Osteoblast (primary cell): ENCODE data around the gene TRAPPC4. TPM values are rescaled to one million over a fixed set of nuclear protein-coding genes. Genes with fewer than 3 reads are reported as not detected.

Experiments
- DNase-seq: peaks from one replicate; pipeline ENCODE4 v3.0.0; 2011; ENCODE audit warnings: low spot score, mixed read lengths; ENCODE audit not compliant: insufficient read length; ENCODE audit errors: missing footprints
- H2AFZ ChIP-seq: 2 replicates; pipeline ENCODE4 v1.6.0; 2011; ENCODE audit warnings: mild to moderate bottlenecking, low read length
- H3K27ac ChIP-seq: 2 replicates; pipeline ENCODE4 v1.5.1; 2011; ENCODE audit warnings: mild to moderate bottlenecking, low read depth, low read length, moderate library complexity
- H3K27me3 ChIP-seq: 2 replicates; pipeline ENCODE4 v1.6.0; 2012; ENCODE audit warnings: mild to moderate bottlenecking, control low read depth, inconsistent platforms, low read length, moderate library complexity; ENCODE audit not compliant: insufficient read depth
- H3K36me3 ChIP-seq: 2 replicates; pipeline ENCODE4 v1.5.1; 2011; ENCODE audit warnings: mild to moderate bottlenecking, low read length, control low read depth, moderate library complexity; ENCODE audit not compliant: insufficient read depth
- H3K4me1 ChIP-seq: 2 replicates; pipeline ENCODE4 v1.5.1; 2011; ENCODE audit warnings: mild to moderate bottlenecking, low read length, control low read depth, moderate library complexity; ENCODE audit not compliant: insufficient read depth
- H3K4me2 ChIP-seq: 2 replicates; pipeline ENCODE4 v1.6.0; 2011; ENCODE audit warnings: mild to moderate bottlenecking, low read length; ENCODE audit not compliant: insufficient read depth
- H3K4me3 ChIP-seq: fragments of 200-600 bp; sonication (generic); 3 replicates; pipeline ENCODE4 v1.5.1; 2012; ENCODE audit warnings: mild to moderate bottlenecking, low read length, inconsistent platforms; ENCODE audit not compliant: insufficient read depth
- H3K79me2 ChIP-seq: 2 replicates; pipeline ENCODE4 v1.6.0; 2012; ENCODE audit warnings: mild to moderate bottlenecking, low read length, control low read depth, inconsistent platforms; ENCODE audit not compliant: insufficient read depth
- H3K9me3 ChIP-seq: 2 replicates; pipeline ENCODE4 v1.5.1; 2011; ENCODE audit warnings: low read depth, low read length, control low read depth
- H4K20me1 ChIP-seq: 2 replicates; pipeline ENCODE4 v1.6.0; 2012; ENCODE audit warnings: mild to moderate bottlenecking, low read length, control low read depth; ENCODE audit not compliant: insufficient read depth
- total RNA-seq: library from RNA; depleted of rRNA; stranded (reverse); fragments of >200 nt; gene quantifications from 2 replicates; pipeline ENCODE4 v1.2.3, GENCODE V29; 2012
- TF ChIP-seq, protein P1 (sequence below): IDR thresholded peaks from 2 replicates; pipeline ENCODE4 v1.5.1; 2011; ENCODE audit warnings: mild to moderate bottlenecking, low read depth, low read length, moderate library complexity; ENCODE audit errors: extremely low read depth

The TRAPPC4 gene
- total RNA-seq, 1 donor, result 42.3 TPM

DNA sequence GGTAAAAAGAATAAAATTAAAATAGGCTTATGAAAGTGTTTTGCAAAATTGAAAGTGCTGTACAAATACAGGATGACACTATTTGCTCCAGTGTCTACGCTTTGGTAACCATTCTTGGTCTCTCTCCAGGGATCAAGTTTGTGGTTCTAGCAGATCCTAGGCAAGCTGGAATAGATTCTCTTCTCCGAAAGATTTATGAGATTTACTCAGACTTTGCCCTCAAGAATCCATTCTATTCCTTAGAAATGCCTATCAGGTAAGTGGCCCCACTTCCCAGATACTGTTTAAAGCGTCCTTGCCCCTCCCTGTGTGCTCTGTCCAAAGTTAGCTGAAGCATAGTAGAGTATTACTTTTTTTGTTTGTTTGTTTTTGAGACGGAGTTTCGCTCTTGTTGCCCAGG, 3.1 kb downstream of the TRAPPC4 start:
- peaks cover 57% of the 10 kb centered on the region for H3K79me2 ChIP-seq
- no peak overlapping the region for H3K27ac ChIP-seq
- no peaks in the 10 kb centered on the region for H3K27me3 ChIP-seq
- H3K4me1 ChIP-seq, result peaks cover 15% of the 10 kb centered on the region
- H4K20me1 ChIP-seq, result peaks cover 17% of the 10 kb centered on the region
- H3K4me3 ChIP-seq, result no peak overlapping the region
- no peak overlapping the region for H3K4me2 ChIP-seq
- DNase-seq, result no peak
- H3K9me3 ChIP-seq, result no peaks in the 10 kb centered on the region
- H2AFZ ChIP-seq, result no peak overlapping the region
- TF ChIP-seq, protein P1, sequence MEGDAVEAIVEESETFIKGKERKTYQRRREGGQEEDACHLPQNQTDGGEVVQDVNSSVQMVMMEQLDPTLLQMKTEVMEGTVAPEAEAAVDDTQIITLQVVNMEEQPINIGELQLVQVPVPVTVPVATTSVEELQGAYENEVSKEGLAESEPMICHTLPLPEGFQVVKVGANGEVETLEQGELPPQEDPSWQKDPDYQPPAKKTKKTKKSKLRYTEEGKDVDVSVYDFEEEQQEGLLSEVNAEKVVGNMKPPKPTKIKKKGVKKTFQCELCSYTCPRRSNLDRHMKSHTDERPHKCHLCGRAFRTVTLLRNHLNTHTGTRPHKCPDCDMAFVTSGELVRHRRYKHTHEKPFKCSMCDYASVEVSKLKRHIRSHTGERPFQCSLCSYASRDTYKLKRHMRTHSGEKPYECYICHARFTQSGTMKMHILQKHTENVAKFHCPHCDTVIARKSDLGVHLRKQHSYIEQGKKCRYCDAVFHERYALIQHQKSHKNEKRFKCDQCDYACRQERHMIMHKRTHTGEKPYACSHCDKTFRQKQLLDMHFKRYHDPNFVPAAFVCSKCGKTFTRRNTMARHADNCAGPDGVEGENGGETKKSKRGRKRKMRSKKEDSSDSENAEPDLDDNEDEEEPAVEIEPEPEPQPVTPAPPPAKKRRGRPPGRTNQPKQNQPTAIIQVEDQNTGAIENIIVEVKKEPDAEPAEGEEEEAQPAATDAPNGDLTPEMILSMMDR, result no peak
- H3K36me3 ChIP-seq, result peaks cover 39% of the 10 kb centered on the region

DNA sequence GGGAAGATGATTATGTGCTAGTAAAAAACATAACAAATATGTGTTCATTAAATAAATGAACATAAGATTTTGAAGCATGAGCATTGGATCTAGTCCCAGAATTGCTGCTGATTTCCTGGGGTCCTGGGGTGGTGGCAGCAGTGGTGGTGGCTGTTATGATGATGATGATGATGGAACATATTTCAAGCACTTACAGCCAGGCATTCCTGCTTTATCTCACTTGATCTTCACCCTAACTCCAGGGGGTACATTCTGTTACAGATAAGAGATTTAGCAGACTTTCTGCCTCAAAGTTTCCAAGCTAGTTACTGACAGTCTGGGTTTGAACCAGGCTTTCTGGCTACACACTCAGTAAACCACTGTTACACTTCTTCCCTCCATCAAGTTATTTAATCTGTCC, 5.2 kb downstream of the TRAPPC4 start:
- H3K79me2 ChIP-seq, result peaks cover 41% of the 10 kb centered on the region
- H3K9me3 ChIP-seq, result no peaks in the 10 kb centered on the region
- TF ChIP-seq, protein P1, result no peak
- peaks cover 8% of the 10 kb centered on the region for H3K4me1 ChIP-seq
- H2AFZ ChIP-seq, result no peak overlapping the region
- H3K27ac ChIP-seq, result no peak overlapping the region
- H3K4me2 ChIP-seq, result no peak overlapping the region
- no peak for DNase-seq
- peaks cover 17% of the 10 kb centered on the region for H4K20me1 ChIP-seq
- H3K27me3 ChIP-seq, result no peaks in the 10 kb centered on the region
- H3K4me3 ChIP-seq, result no peak overlapping the region
- H3K36me3 ChIP-seq, result peaks cover 38% of the 10 kb centered on the region

DNA sequence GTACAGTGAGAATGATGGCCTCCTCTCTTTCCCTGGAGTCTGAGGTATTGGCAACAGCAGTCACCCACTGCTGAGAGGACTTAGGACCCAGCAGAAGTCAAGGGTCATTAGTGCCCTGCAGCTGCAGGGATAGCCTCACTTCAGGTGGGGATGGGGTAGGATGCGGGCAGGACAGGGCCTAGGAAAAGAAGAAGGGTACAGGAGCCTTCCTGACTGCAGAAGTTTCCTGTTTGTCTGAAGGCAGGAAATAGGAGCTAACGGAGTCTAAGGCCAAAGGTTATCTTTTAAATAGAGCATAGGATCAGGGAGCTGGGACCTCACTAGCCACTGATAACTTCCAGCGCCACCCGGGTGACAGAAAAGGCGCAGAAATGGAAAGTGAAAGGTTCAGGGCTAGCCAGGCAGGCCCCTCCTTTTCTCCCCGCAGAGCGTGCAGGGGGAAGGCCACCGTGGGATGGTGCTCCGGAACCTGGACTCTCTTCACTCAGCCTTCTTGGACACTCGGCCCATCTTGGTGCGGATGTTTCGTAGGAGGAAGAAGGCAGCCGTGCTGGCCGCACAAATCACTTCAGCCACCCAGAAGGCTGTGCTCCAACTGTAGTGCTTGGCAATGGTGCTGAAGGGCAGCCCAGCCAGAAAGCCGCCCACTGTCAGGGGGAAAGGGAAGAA, 6.0 kb downstream of the TRAPPC4 start:
- H3K27me3 ChIP-seq, result no peaks in the 10 kb centered on the region
- H3K4me1 ChIP-seq, result peaks cover 11% of the 10 kb centered on the region
- H3K79me2 ChIP-seq, result peaks cover 32% of the 10 kb centered on the region
- H2AFZ ChIP-seq, result no peak overlapping the region
- peaks cover 38% of the 10 kb centered on the region for H3K36me3 ChIP-seq
- H3K4me3 ChIP-seq, result no peak overlapping the region
- TF ChIP-seq, protein P1, result no peak
- no peaks in the 10 kb centered on the region for H3K9me3 ChIP-seq
- peaks cover 14% of the 10 kb centered on the region for H4K20me1 ChIP-seq
- H3K4me2 ChIP-seq, result no peak overlapping the region
- DNase-seq, result no peak
- no peak overlapping the region for H3K27ac ChIP-seq

DNA sequence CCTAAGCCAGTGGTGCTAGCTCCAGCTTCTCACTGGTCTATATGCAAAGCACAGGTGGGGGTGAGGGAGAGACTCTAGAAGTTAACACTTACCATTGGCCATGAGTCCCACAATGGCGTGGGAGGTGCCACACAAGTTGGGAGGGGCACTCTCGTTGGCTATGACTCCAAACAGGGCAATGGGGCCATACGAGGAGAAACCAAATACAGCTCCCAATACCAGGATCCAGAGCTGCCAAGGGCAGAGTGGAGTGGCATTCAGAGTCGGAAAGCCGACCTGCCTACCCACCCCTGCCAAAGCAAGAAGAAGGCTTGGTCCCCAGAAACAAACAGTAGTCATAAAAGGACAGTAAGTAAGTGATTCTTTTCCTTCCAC, 6.5 kb downstream of the TRAPPC4 start:
- Histone ChIP-seq H3K79me2 (peaks cover 27% of the 10 kb centered on the region), H3K4me1 (peaks cover 12% of the 10 kb centered on the region), H3K27ac (no peak overlapping the region), H3K27me3 (no peaks in the 10 kb centered on the region), H2AFZ (no peak overlapping the region), H3K4me3 (no peak overlapping the region), H4K20me1 (peaks cover 9% of the 10 kb centered on the region), H3K36me3 (peaks cover 38% of the 10 kb centered on the region), H3K9me3 (no peaks in the 10 kb centered on the region), H3K4me2 (no peak overlapping the region)
- TF ChIP-seq, protein P1, result no peak
- DNase-seq, result no peak
